Measurements from ENCODE around the gene KLK13. TPM values are rescaled to one million over a fixed set of nuclear protein-coding genes. Genes with fewer than 3 reads are reported as not detected.

The KLK13 gene
- total RNA-seq, 2 donors from 2014 or later, result not detected

DNA sequence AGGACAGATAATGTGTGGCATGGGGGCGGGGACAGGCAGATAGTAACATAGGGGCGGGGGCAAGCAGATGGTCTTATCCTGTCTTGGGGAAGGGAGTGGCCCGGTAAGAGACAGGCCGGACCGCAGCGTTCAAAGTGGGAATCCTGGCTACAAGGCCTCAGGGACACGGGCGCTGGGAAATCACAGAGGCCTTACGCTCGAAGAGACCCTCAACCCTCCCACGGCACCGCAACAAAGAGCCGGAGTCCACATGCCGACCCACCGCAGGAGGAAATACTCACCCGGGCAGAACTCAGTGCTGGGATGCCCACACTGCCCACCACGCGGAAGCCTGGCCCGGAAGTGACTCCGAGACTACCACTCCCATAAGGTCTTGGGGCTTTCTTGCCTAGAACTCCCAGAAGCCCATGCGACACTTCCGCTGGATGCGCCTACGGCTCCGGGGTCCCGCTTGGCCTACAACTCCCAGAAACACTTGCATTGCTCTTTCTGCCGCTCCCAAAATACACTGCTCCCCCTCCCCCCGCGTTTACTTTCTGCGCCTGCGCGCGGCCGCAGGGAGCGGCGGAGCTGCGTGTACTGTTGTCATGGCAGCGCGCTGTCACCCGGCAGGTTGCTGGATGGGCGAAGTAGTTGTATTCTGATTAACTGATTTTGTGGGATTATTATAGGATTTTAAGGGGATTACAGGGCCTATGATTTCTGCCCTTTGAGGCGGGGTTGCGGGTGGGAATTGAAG lies 43.3 kb upstream of the KLK13 start, which contains the start of gene CTU1:
TSS of gene CTU1 (minus strand) at position 344 of the 739 bp plus-strand sequence. CDS start 3,840 bp downstream, outside the sequence.
- intact Hi-C loops (cut with DNase I), result loop anchor here (5.0 kb wide), 1 partner anchor 489 kb away; no protein-coding TSS in a partner anchor
- no peaks in the 10 kb centered on the region for H3K27me3 ChIP-seq
- H3K9me3 ChIP-seq, result no peaks in the 10 kb centered on the region
- peak within 1 kb of the TSS; percentile 64 for H3K4me3 ChIP-seq
- H3K9ac ChIP-seq (ENCODE audit: low read depth in 2 of 2, low read length in 2 of 2), result peak within 1 kb of the TSS; percentile 68 to 74
- H3K4me1 ChIP-seq, result peaks cover 6% of the 10 kb centered on the region
- TF ChIP-seq, protein P1, sequence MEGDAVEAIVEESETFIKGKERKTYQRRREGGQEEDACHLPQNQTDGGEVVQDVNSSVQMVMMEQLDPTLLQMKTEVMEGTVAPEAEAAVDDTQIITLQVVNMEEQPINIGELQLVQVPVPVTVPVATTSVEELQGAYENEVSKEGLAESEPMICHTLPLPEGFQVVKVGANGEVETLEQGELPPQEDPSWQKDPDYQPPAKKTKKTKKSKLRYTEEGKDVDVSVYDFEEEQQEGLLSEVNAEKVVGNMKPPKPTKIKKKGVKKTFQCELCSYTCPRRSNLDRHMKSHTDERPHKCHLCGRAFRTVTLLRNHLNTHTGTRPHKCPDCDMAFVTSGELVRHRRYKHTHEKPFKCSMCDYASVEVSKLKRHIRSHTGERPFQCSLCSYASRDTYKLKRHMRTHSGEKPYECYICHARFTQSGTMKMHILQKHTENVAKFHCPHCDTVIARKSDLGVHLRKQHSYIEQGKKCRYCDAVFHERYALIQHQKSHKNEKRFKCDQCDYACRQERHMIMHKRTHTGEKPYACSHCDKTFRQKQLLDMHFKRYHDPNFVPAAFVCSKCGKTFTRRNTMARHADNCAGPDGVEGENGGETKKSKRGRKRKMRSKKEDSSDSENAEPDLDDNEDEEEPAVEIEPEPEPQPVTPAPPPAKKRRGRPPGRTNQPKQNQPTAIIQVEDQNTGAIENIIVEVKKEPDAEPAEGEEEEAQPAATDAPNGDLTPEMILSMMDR (IDR thresholded peaks at IDR 0.05), result no peak
- no peaks in the 10 kb centered on the region for H3K36me3 ChIP-seq
- peak; percentile 99 for DNase-seq
- H3K27ac ChIP-seq, result no peak within 1 kb of the TSS

DNA sequence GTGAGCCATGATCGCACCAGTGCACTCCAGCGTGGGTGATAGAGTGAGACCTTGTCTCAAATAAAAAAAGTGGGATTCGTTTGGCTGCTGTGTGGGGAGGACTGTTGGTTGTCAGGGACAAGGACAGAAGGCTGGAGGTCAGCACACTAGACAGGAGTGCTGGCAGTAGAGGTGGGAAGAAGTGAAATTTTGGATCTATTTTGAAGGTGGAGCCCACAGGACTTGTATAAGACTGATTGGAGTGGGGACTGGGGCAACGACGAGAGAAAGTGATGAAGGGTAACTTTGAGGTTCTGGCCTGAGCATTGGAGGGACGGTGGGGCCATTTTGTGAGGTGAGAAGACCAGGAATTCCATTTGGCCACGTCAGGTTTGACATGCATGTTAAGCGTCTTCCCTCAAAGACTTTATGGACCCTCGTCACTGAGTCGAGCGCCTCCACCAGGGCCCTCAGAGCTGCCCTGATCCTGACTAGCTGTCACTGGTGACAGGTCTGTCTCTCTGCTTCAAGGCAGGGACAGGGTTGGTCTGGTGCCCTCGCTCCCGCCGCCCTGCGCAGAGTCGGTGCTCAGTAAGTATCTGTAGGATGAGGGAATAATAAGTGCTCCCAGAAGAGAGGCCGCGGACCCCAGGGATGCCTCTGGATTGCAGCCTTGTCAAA lies 42.6 kb upstream of the KLK13 start:
- peak overlapping the region; percentile 68 to 74 for H3K9ac ChIP-seq (ENCODE audit: low read depth in 2 of 2, low read length in 2 of 2)
- H3K36me3 ChIP-seq, result no peaks in the 10 kb centered on the region
- H3K4me1 ChIP-seq, result peaks cover 6% of the 10 kb centered on the region
- no peaks in the 10 kb centered on the region for H3K9me3 ChIP-seq
- TF ChIP-seq, protein P1 (IDR thresholded peaks at IDR 0.05), result no peak
- no peak for DNase-seq
- H3K27me3 ChIP-seq, result no peaks in the 10 kb centered on the region
- H3K27ac ChIP-seq, result no peak overlapping the region
- intact Hi-C loops (cut with DNase I), result loop anchor here (5.0 kb wide), 1 partner anchor 490 kb away; no protein-coding TSS in a partner anchor
- peak overlapping the region; percentile 64 for H3K4me3 ChIP-seq

DNA sequence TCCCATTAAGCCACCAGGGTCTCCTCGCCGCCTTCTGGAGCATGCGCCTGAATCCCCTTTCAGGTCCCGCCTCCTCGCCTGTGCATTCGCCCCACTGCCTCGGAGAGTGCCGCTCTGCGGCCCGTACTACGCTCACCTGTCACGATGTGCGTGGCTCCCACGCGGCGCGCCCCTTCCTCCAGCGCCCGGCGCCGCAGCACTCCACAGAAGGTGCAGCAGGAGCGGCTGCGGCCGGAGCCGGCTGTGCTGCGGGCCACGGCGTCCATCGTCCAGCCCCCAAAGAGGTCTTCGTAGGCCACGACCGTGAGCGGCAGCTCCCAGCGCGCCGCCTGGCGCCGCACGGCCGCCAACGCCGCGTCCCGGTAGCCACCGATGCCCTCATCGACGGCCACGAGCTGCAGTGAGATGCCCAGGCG lies 39.0 kb upstream of the KLK13 start:
- no peak overlapping the region for H3K27ac ChIP-seq
- H3K9me3 ChIP-seq, result no peaks in the 10 kb centered on the region
- H3K27me3 ChIP-seq, result no peaks in the 10 kb centered on the region
- H3K4me1 ChIP-seq, result peaks cover 6% of the 10 kb centered on the region
- H3K4me3 ChIP-seq, result no peak overlapping the region
- TF ChIP-seq, protein P1 (IDR thresholded peaks at IDR 0.05), result no peak
- no peak for DNase-seq
- H3K36me3 ChIP-seq, result no peaks in the 10 kb centered on the region
- no peak overlapping the region for H3K9ac ChIP-seq (ENCODE audit: low read depth in 2 of 2, low read length in 2 of 2)
- intact Hi-C loops (cut with DNase I), result no loop called here

DNA sequence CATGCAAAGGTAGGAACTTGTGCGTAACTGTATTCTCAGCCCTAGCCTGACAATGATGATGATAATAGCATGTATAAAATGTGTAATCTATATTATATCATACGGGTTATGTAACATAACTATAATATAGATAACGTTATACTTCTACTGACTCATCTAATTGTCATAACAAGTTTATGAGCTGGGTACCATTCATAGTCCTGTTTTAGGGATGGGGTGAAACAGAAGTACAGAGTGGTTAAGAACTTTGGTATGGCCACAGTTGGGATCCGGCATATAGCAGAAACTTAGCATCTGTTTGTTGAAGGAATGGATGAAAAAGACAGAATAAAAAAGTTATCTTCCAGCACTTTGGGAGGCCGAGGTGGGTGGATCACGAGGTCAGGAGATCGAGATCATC lies 38.1 kb upstream of the KLK13 start:
- no peaks in the 10 kb centered on the region for H3K27me3 ChIP-seq
- peaks cover 6% of the 10 kb centered on the region for H3K4me1 ChIP-seq
- H3K36me3 ChIP-seq, result no peaks in the 10 kb centered on the region
- DNase-seq, result no peak
- intact Hi-C loops (cut with DNase I), result no loop called here
- H3K9me3 ChIP-seq, result no peaks in the 10 kb centered on the region
- no peak overlapping the region for H3K4me3 ChIP-seq
- TF ChIP-seq, protein P1 (IDR thresholded peaks at IDR 0.05), result no peak
- H3K9ac ChIP-seq (ENCODE audit: low read depth in 2 of 2, low read length in 2 of 2), result no peak overlapping the region
- no peak overlapping the region for H3K27ac ChIP-seq

DNA sequence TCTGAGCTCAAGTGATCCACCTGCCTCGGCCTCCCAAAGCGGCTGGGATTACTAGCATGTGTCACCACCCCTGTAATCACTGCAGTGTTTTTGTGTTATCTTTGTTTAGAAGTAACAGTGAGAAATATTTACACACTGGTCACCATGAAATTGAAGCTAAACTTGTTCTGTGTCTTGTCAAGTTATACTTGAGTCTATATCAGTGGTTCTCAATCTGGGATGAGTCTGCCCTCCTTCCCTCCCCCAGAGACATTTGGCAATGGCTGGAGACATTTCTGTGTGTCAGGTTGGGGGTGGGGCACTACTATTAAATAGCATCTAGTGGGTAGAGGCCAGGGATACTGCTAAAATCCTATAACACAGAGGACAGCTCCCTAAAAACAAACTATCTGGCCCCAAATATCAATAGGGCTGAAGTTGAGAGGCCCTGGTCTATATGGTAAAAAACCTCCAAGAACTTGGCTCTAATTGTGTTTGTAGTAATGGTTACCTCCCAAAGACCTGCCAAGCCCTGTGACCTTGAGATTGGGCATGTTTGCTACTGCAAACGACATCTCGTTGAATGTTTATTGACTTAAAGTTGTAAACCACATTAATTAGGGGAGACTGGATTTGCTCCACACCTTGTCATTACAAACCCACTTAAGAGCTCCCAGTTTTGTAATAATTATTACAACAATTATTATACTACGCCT lies 36.4 kb upstream of the KLK13 start:
- TF ChIP-seq, protein P1 (IDR thresholded peaks at IDR 0.05), result no peak
- no peak for DNase-seq
- no peak overlapping the region for H3K9ac ChIP-seq (ENCODE audit: low read depth in 2 of 2, low read length in 2 of 2)
- intact Hi-C loops (cut with DNase I), result no loop called here
- H3K27me3 ChIP-seq, result no peaks in the 10 kb centered on the region
- no peak overlapping the region for H3K4me3 ChIP-seq
- no peak overlapping the region for H3K27ac ChIP-seq
- no peaks in the 10 kb centered on the region for H3K4me1 ChIP-seq
- H3K36me3 ChIP-seq, result no peaks in the 10 kb centered on the region
- H3K9me3 ChIP-seq, result no peaks in the 10 kb centered on the region
